H9 (cell line): Measurements from ENCODE around the gene PDLIM7. TPM values are rescaled to one million over a fixed set of nuclear protein-coding genes. Genes with fewer than 3 reads are reported as not detected.

Experiments
- DNase-seq: peaks from one replicate; pipeline ENCODE4 v3.0.0-alpha.2; 2017
- H2AFZ ChIP-seq: one replicate; pipeline ENCODE4 v1.6.1; 2013; ENCODE audit warnings: mild to moderate bottlenecking, low read length, control low read depth, moderate library complexity
- H2AK5ac ChIP-seq: 2 replicates; pipeline ENCODE4 v1.6.1; 2013; ENCODE audit warnings: low read length, control low read depth, mixed read lengths; ENCODE audit not compliant: insufficient read length
- H2BK120ac ChIP-seq: one replicate; pipeline ENCODE4 v1.6.1; 2013; ENCODE audit warnings: low read depth, mild to moderate bottlenecking, low read length, control low read depth, inconsistent platforms; ENCODE audit not compliant: poor library complexity, severe bottlenecking
- H2BK12ac ChIP-seq: 2 replicates; pipeline ENCODE4 v1.6.1; 2013; ENCODE audit warnings: low read length, control low read depth, mixed read lengths, low read depth; ENCODE audit not compliant: insufficient read length
- H2BK15ac ChIP-seq: 2 replicates; pipeline ENCODE4 v1.6.1; 2013; ENCODE audit warnings: low read depth, low read length, control low read depth
- H2BK20ac ChIP-seq: one replicate; pipeline ENCODE4 v1.6.1; 2013; ENCODE audit warnings: low read depth, mild to moderate bottlenecking, low read length, control low read depth, inconsistent platforms; ENCODE audit not compliant: poor library complexity, severe bottlenecking
- H2BK5ac ChIP-seq: 2 replicates; pipeline ENCODE4 v1.6.1; 2013; ENCODE audit warnings: low read length, control low read depth, mixed read lengths; ENCODE audit not compliant: insufficient read length
- H3K14ac ChIP-seq: 2 replicates; pipeline ENCODE4 v1.6.1; 2013; ENCODE audit warnings: low read length, control low read depth; ENCODE audit not compliant: insufficient read depth
- H3K18ac ChIP-seq: 2 replicates; pipeline ENCODE4 v1.6.1; 2013; ENCODE audit warnings: low read depth, mild to moderate bottlenecking, mixed read lengths, low read length, control low read depth; ENCODE audit not compliant: insufficient read length
- H3K23ac ChIP-seq: 2 replicates; pipeline ENCODE4 v1.6.1; 2013; ENCODE audit warnings: low read length, control low read depth, mixed read lengths, low read depth; ENCODE audit not compliant: insufficient read length
- H3K23me2 ChIP-seq: 2 replicates; pipeline ENCODE4 v1.6.1; 2013; ENCODE audit warnings: low read depth, mild to moderate bottlenecking, mixed read lengths, low read length, control low read depth; ENCODE audit not compliant: insufficient read length, poor library complexity, severe bottlenecking
- H3K27ac ChIP-seq: 2 replicates; pipeline ENCODE4 v1.5.1; 2013; ENCODE audit warnings: low read length, control low read depth, mixed read lengths, low read depth; ENCODE audit not compliant: insufficient read length
- H3K27me3 ChIP-seq: 2 replicates; pipeline ENCODE4 v1.6.1; 2013; ENCODE audit warnings: low read length, control low read depth, inconsistent platforms; ENCODE audit not compliant: insufficient read depth
- H3K4ac ChIP-seq: 2 replicates; pipeline ENCODE4 v1.6.1; 2013; ENCODE audit warnings: low read depth, mild to moderate bottlenecking, control low read depth, inconsistent platforms, low read length, moderate library complexity
- H3K4me1 ChIP-seq: 2 replicates; pipeline ENCODE4 v1.6.1; 2013; ENCODE audit warnings: low read length, control low read depth, inconsistent platforms; ENCODE audit not compliant: insufficient read depth
- H3K4me2 ChIP-seq: 2 replicates; pipeline ENCODE4 v1.6.1; 2013; ENCODE audit warnings: low read length, control low read depth, mixed read lengths; ENCODE audit not compliant: insufficient read length, insufficient read depth
- H3K56ac ChIP-seq: 2 replicates; pipeline ENCODE4 v1.6.1; 2013; ENCODE audit warnings: low read depth, mild to moderate bottlenecking, mixed read lengths, low read length, control low read depth; ENCODE audit not compliant: insufficient read length
- H3K79me1 ChIP-seq: 2 replicates; pipeline ENCODE4 v1.6.1; 2013; ENCODE audit warnings: low read depth, mild to moderate bottlenecking, moderate library complexity, low read length, control low read depth, inconsistent platforms; ENCODE audit not compliant: insufficient read depth, poor library complexity, severe bottlenecking
- H3K79me2 ChIP-seq: 2 replicates; pipeline ENCODE4 v1.6.1; 2013; ENCODE audit warnings: low read length, control low read depth, inconsistent platforms; ENCODE audit not compliant: insufficient read depth
- H3K9ac ChIP-seq: 2 replicates; pipeline ENCODE4 v1.6.1; 2013; ENCODE audit warnings: low read length, control low read depth, mixed read lengths; ENCODE audit not compliant: insufficient read length; ENCODE audit errors: extremely low read depth
- H3K9me3 ChIP-seq: one replicate; pipeline ENCODE4 v1.6.1; 2013; ENCODE audit warnings: low read depth, low read length, inconsistent platforms; ENCODE audit not compliant: control insufficient read depth
- H3T11ph ChIP-seq: one replicate; pipeline ENCODE4 v1.6.1; 2013; ENCODE audit warnings: mild to moderate bottlenecking, low read length, control low read depth, inconsistent platforms
- H4K20me1 ChIP-seq: one replicate; pipeline ENCODE4 v1.6.1; 2013; ENCODE audit not compliant: control insufficient read depth, insufficient read length, insufficient read depth
- H4K5ac ChIP-seq: 2 replicates; pipeline ENCODE4 v1.6.1; 2013; ENCODE audit warnings: low read depth, mild to moderate bottlenecking, mixed read lengths, low read length, control low read depth; ENCODE audit not compliant: insufficient read length
- H4K8ac ChIP-seq: replicated peaks from 2 replicates; pipeline ENCODE4 v1.6.1; 2013; ENCODE audit warnings: low read length, control low read depth, mixed read lengths, low read depth; ENCODE audit not compliant: insufficient read length
- H4K91ac ChIP-seq: 2 replicates; pipeline ENCODE4 v1.6.1; 2013; ENCODE audit warnings: low read depth, mild to moderate bottlenecking, moderate library complexity, mixed read lengths, low read length, control low read depth; ENCODE audit not compliant: insufficient read length
- H3K27ac Mint-ChIP-seq, 3 experiments: 2 replicates in 2 of 3; 3 replicates in 1 of 3; pipeline ENCODE4 v1.8.0; 2020 to 2021; ENCODE audit warnings: mixed read lengths in 3 of 3, mild to moderate bottlenecking in 1 of 3, moderate library complexity in 1 of 3
- H3K27me3 Mint-ChIP-seq: 2 replicates; pipeline ENCODE4 v1.8.0; 2021; ENCODE audit warnings: low read depth, mild to moderate bottlenecking, moderate library complexity, mixed read lengths
- H3K36me3 Mint-ChIP-seq, 3 experiments: 2 replicates in 2 of 3; 3 replicates in 1 of 3; pipeline ENCODE4 v1.8.0; 2020 to 2021; ENCODE audit warnings: low read depth in 3 of 3, mixed read lengths in 3 of 3; ENCODE audit not compliant: insufficient read depth in 1 of 3
- H3K4me1 Mint-ChIP-seq, 2 experiments: 2 replicates each; pipeline ENCODE4 v1.8.0; 2020; ENCODE audit warnings: mixed read lengths in 2 of 2
- H3K4me3 Mint-ChIP-seq, 2 experiments: 2 replicates in 1 of 2; 3 replicates in 1 of 2; pipeline ENCODE4 v1.8.0; 2020 to 2021; ENCODE audit warnings: mild to moderate bottlenecking in 2 of 2, mixed read lengths in 2 of 2, moderate library complexity in 1 of 2
- H3K9me3 Mint-ChIP-seq, 2 experiments: 2 replicates in 1 of 2; 3 replicates in 1 of 2; pipeline ENCODE4 v1.8.0; 2020; ENCODE audit warnings: mild to moderate bottlenecking in 2 of 2, mixed read lengths in 2 of 2, moderate library complexity in 1 of 2
- CTCF ChIP-seq: fragments of 200-600 bp; sonication (generic); conservative IDR thresholded peaks from 3 replicates; pipeline ENCODE4 v1.8.0; 2021; ENCODE audit warnings: antibody characterized with exemption, mild to moderate bottlenecking
- WGBS: extraction: QIAGEN DNeasy Blood & Tissue Kit; methylation state at CpG from one replicate; pipeline ENCODE4 v1.1.7; 2013; ENCODE audit warnings: missing lambda C conversion rate, low lambda C conversion rate, mixed read lengths; ENCODE audit not compliant: insufficient read length; ENCODE audit errors: extremely low coverage; 5-methylcytosine and 5-hydroxymethylcytosine counted together
- total RNA-seq: library from RNA; stranded (reverse); gene quantifications from 2 replicates; pipeline ENCODE4 v1.2.1, GENCODE V29; 2021

Gene PDLIM7
- total RNA-seq, 1 experiment from 2014 or later, result 137 TPM

- H3K23me2 ChIP-seq, result no peaks in the 10 kb centered on the region
These were observed 12.7 kb upstream of the PDLIM7 start for GRCh38 chr5:177509991-177510566.

More at GRCh38 chr5:177509991-177510566, 12.7 kb upstream of the PDLIM7 start:
- H3K4me2 ChIP-seq, result no peak overlapping the region
- no peak overlapping the region for H2BK20ac ChIP-seq
- no peak overlapping the region; a peak in 1 of 5 replicates for H3K4me3 Mint-ChIP-seq
- peak overlapping the region; percentile 85 to 93 (median 87); a peak in 5 of 7 replicates for H3K27ac Mint-ChIP-seq
- no peak overlapping the region for H2AK5ac ChIP-seq
- H3K14ac ChIP-seq, result no peak overlapping the region
- no peak overlapping the region for H3K23ac ChIP-seq
- no peak overlapping the region for H2AFZ ChIP-seq
- WGBS, result no CpG with 5 or more reads among the region's 11 CpGs
- H3T11ph ChIP-seq, result no peak overlapping the region
- H4K8ac ChIP-seq, result no peak overlapping the region
- H3K9ac ChIP-seq, result no peak overlapping the region
- no peak overlapping the region for H2BK15ac ChIP-seq
- H2BK5ac ChIP-seq, result no peak overlapping the region
- no peak overlapping the region for H3K56ac ChIP-seq
- no peak overlapping the region for H2BK12ac ChIP-seq
- no peak overlapping the region for H3K4ac ChIP-seq
- H4K5ac ChIP-seq, result no peak overlapping the region
- H3K4me1 ChIP-seq, result no peaks in the 10 kb centered on the region; the same call in 1 of the 2 replicates
- no peaks in the 10 kb centered on the region for H3K79me1 ChIP-seq
- DNase-seq, result no peak
- H4K20me1 ChIP-seq, result no peaks in the 10 kb centered on the region
- H3K9me3 ChIP-seq, result no peaks in the 10 kb centered on the region
- no peaks in the 10 kb centered on the region for H3K27me3 ChIP-seq
- H3K4me1 Mint-ChIP-seq, result peaks cover 18 to 21% of the 10 kb centered on the region in 2 experiments
- H3K27me3 Mint-ChIP-seq, result no peaks in the 10 kb centered on the region; the same call in 1 of the 2 replicates
- H3K36me3 Mint-ChIP-seq, result peaks cover 39 to 66% (median 57%) of the 10 kb centered on the region in 3 experiments
- H2BK120ac ChIP-seq, result no peak overlapping the region
- H3K27ac ChIP-seq, result no peak overlapping the region
- H3K9me3 Mint-ChIP-seq, result no peaks in the 10 kb centered on the region
- no peaks in the 10 kb centered on the region for H3K79me2 ChIP-seq
- no peak for TF ChIP-seq CTCF
- no peak overlapping the region for H3K18ac ChIP-seq
- no peak overlapping the region for H4K91ac ChIP-seq
